ENCODE data around the gene EMP1. TPM values are rescaled to one million over a fixed set of nuclear protein-coding genes. Genes with fewer than 3 reads are reported as not detected.

The EMP1 gene
- total and polyA plus RNA-seq, 2 of the 8 experiments (the other 6 are each of a cell fraction or from before 2014, with no cell fraction given) = 0.17 to 0.65 TPM

DNA sequence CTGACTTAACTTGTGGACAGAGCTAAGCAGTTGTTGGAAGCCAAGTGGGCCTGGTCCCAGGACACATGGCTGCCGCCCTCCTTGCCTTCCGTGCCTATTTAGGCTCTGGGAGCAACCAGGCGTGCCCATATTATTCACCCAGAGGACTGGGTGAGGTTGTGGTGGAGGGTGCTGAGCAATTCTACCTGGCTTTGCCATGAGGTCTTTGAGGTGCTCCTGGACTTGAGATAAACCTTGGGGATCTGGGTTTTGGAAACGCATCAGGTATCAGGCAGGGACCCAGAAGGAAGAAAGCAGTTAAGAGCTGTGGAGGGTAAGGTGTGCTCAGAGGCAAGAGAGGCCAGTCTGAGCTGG lies 60.1 kb downstream of the EMP1 start:
- H3K23ac ChIP-seq (ENCODE audit: insufficient read length) = no peak overlapping the region
- H3K27me3 ChIP-seq (replicated peaks in 1 of 4; ENCODE audit: control insufficient read depth in 3 of 4, extremely low read depth in 1 of 4, insufficient read depth in 3 of 4, low read length in 3 of 4) = no peaks in the 10 kb centered on the region
- 0 out of 4 replicates have a peak overlapping the region, but pooled peaks of 1 of the 2 experiments have one; percentile 5 for H3K4me2 ChIP-seq (ENCODE audit: insufficient read depth in 1 of 2, low read depth in 2 of 2, low read length in 2 of 2)
- H2BK12ac ChIP-seq (ENCODE audit: low read depth, low read length) = peak overlapping the region; percentile 93
- H3K23me2 ChIP-seq (ENCODE audit: low read depth, low read length) = no peaks in the 10 kb centered on the region; the same call in 1 of the 2 replicates
- CTCF ChIA-PET (ENCODE audit: partially characterized antibody) = interaction anchor here (0.6 to 5.0 kb wide), 31 partner anchors 10 to 855 kb away, joined by 3 to 30 read pairs (median 4); no protein-coding TSS in a partner anchor
- 86% methylated on average over 4 of the region's 4 CpGs; no CpG with 5 or more reads in 1 of the 2 experiments for WGBS, 2 experiments (ENCODE audit: extremely low coverage in 1 of 2, insufficient coverage in 1 of 2, insufficient read length in 1 of 2, insufficient replicate concordance in 2 of 2, low coverage in 1 of 2, low lambda C conversion rate in 2 of 2, missing lambda C conversion rate in 1 of 2)
- peak overlapping the region; percentile 98 for H4K91ac ChIP-seq (replicated peaks; ENCODE audit: insufficient read length, low read length)
- H2BK120ac ChIP-seq (replicated peaks; ENCODE audit: low read depth, low read length) = peak overlapping the region; percentile 99
- no peak for TF ChIP-seq BCL11A (IDR thresholded peaks at IDR 0.05; ENCODE audit: low read depth in 2 of 2, low read length in 2 of 2)
- TF ChIP-seq SAP30 (IDR thresholded peaks at IDR 0.05; ENCODE audit: insufficient read depth, insufficient replicate concordance, low read length) = no peak
- TF ChIP-seq MAFK (IDR thresholded peaks at IDR 0.05; ENCODE audit: low read depth, low read length) = no peak
- no peak for TF ChIP-seq GTF2F1 (IDR thresholded peaks at IDR 0.05; ENCODE audit: borderline replicate concordance, low read depth, low read length)
- TF ChIP-seq, protein P1, sequence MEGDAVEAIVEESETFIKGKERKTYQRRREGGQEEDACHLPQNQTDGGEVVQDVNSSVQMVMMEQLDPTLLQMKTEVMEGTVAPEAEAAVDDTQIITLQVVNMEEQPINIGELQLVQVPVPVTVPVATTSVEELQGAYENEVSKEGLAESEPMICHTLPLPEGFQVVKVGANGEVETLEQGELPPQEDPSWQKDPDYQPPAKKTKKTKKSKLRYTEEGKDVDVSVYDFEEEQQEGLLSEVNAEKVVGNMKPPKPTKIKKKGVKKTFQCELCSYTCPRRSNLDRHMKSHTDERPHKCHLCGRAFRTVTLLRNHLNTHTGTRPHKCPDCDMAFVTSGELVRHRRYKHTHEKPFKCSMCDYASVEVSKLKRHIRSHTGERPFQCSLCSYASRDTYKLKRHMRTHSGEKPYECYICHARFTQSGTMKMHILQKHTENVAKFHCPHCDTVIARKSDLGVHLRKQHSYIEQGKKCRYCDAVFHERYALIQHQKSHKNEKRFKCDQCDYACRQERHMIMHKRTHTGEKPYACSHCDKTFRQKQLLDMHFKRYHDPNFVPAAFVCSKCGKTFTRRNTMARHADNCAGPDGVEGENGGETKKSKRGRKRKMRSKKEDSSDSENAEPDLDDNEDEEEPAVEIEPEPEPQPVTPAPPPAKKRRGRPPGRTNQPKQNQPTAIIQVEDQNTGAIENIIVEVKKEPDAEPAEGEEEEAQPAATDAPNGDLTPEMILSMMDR (IDR thresholded peaks at IDR 0.05; ENCODE audit: control extremely low read depth in 1 of 3, insufficient read depth in 1 of 3, low read depth in 1 of 3, low read length in 3 of 3) = no peak
- no peak for TF ChIP-seq CBX5 (IDR thresholded peaks at IDR 0.05; ENCODE audit: low read depth, low read length)
- no peak for TF ChIP-seq SP1 (IDR thresholded peaks at IDR 0.05; ENCODE audit: low read depth, low read length)
- no peak for TF ChIP-seq FOSL1 (IDR thresholded peaks at IDR 0.05; ENCODE audit: insufficient read depth, low read depth, low read length)
- no peak for DNase-seq (ENCODE audit: low read depth in 1 of 2, low spot score in 2 of 2)
- no peaks in the 10 kb centered on the region for H3K36me3 ChIP-seq (ENCODE audit: control insufficient read depth in 2 of 4, insufficient read depth in 4 of 4, low read length in 3 of 4)
- no peaks in the 10 kb centered on the region for H3K9me3 ChIP-seq (ENCODE audit: insufficient read depth in 2 of 2, low read depth in 1 of 2, low read length in 1 of 2)
- POLR2A ChIA-PET (ENCODE audit: partially characterized antibody) = interaction anchor here (0.7 to 1.8 kb wide), 4 partner anchors 11 to 35 kb away, joined by 3 to 4 read pairs (median 3); no protein-coding TSS in a partner anchor
- H3K79me2 ChIP-seq (ENCODE audit: control insufficient read depth in 1 of 2, insufficient read depth in 2 of 2, low read length in 2 of 2) = no peaks in the 10 kb centered on the region
- peaks cover 2 to 12% (median 7%) of the 10 kb centered on the region in 4 experiments; a peak in 6 of 7 replicates for H3K4me1 ChIP-seq (replicated peaks in 1 of 4; ENCODE audit: control insufficient read depth in 3 of 4, insufficient read depth in 4 of 4, low read length in 3 of 4)
- H2AK5ac ChIP-seq (ENCODE audit: low read depth, low read length) = peak overlapping the region; percentile 87; the same call in 1 of the 2 replicates
- no peak overlapping the region; a peak in 1 of 8 replicates for H3K4me3 ChIP-seq (ENCODE audit: extremely low read depth in 1 of 4, insufficient read depth in 2 of 4, low read depth in 3 of 4, low read length in 4 of 4)
- H4K8ac ChIP-seq (ENCODE audit: extremely low read depth, insufficient read depth, low read length) = no peak overlapping the region
- H2BK5ac ChIP-seq (ENCODE audit: low read depth, low read length) = peak overlapping the region; percentile 86; the same call in 1 of the 2 replicates
- no peak overlapping the region; the same call in 1 of the 2 replicates for H2BK15ac ChIP-seq (ENCODE audit: low read length)
- no peak overlapping the region for H2AFZ ChIP-seq (ENCODE audit: low read length)
- no peak overlapping the region for H3K14ac ChIP-seq (ENCODE audit: insufficient read length)
- H2BK20ac ChIP-seq (ENCODE audit: low read length) = peak overlapping the region; percentile 97
- peak overlapping the region; percentile 28; the same call in 1 of the 2 replicates for H3K27ac ChIP-seq (ENCODE audit: low read depth, low read length)
- H4K20me1 ChIP-seq (replicated peaks in 1 of 2; ENCODE audit: control insufficient read depth in 1 of 2, insufficient read depth in 2 of 2, low read length in 2 of 2) = no peaks in the 10 kb centered on the region
- H3K56ac ChIP-seq (replicated peaks; ENCODE audit: insufficient read length, low read depth, low read length) = peak overlapping the region; percentile 9
- no peak for FAIRE-seq
- H3K4ac ChIP-seq (replicated peaks; ENCODE audit: insufficient read length, low read depth, low read length) = peak overlapping the region; percentile 92
- H3K18ac ChIP-seq (ENCODE audit: extremely low read depth, low read length) = peak overlapping the region; percentile 93
- no peaks in the 10 kb centered on the region for H3K79me1 ChIP-seq (ENCODE audit: low read depth, low read length)
- H3K9ac ChIP-seq (replicated peaks in 1 of 4; ENCODE audit: extremely low read depth in 1 of 4, low read depth in 3 of 4, low read length in 3 of 4) = no peak overlapping the region
- H4K5ac ChIP-seq (ENCODE audit: insufficient read length, low read depth, low read length) = peak overlapping the region; percentile 7

All from H1 (cell line).